Measurements from ENCODE around the gene IRAK3.

IRAK3 gene, protein sequence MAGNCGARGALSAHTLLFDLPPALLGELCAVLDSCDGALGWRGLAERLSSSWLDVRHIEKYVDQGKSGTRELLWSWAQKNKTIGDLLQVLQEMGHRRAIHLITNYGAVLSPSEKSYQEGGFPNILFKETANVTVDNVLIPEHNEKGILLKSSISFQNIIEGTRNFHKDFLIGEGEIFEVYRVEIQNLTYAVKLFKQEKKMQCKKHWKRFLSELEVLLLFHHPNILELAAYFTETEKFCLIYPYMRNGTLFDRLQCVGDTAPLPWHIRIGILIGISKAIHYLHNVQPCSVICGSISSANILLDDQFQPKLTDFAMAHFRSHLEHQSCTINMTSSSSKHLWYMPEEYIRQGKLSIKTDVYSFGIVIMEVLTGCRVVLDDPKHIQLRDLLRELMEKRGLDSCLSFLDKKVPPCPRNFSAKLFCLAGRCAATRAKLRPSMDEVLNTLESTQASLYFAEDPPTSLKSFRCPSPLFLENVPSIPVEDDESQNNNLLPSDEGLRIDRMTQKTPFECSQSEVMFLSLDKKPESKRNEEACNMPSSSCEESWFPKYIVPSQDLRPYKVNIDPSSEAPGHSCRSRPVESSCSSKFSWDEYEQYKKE

DNA sequence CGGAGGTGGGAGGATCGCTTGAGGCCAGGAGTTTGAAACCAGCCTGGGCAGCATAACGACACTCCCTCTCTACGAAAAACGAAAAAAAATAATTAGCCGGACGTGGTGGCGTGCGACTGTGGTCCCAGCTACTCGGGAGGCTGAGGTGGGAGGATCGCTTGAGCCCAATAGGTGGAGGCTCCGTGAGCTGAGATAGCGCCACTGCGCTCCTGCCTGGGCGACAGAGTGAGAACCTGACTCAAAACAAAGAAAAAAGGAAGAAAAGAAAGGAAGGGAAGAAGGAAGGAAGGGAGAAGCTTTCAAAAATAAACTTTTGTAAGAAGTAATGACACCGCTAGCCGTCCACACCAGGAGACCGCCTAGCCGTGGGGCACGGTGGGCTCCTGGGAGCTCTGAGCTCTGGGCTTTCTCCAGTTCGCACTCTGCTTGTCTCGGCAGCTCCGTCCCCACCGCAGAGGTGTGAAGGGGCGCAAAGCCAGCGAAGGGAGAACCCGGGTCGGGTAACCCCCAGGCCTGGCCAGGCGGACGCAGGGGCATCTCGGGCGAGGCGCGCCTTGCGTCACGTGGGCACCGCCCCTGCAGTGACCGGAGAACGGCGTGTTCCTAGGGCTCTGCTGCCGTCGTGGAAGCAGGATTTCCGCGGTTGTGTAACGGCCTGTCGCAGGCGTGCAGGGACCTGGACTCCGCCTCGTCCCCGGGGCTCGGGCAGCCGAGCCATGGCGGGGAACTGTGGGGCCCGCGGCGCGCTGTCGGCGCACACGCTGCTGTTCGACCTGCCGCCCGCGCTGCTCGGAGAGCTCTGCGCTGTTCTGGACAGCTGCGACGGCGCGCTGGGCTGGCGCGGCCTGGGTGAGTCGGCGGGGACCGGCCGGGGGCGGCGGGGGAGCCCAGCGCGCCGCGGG, at the start of gene IRAK3:
TSS of gene IRAK3 (plus strand) at position 631 of the 902 bp plus-strand sequence. CDS start at position 717, 86 bp downstream.
- no peak for DNase-seq (ENCODE audit: low read depth in 2 of 2, low spot score in 1 of 2)

DNA sequence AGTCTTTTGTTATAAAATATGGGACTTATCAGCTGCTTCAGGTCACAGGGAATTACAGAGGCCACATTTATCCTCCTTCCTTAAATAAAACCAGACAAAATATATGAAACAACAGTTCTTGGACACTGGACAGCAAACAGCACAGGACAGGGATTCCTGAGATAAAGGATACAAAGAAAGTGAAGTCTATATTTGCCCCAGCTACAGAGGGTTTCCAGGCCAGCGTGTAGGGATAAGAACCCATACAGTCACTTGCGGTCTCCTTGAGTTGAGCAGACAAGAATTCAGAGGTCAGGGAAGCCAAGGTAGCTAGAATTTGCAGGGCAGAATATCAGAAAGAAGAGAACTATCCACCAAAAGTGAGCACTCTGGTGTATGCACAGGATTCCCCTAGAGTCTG, 49.7 kb upstream of the IRAK3 start:
- no peak for DNase-seq (ENCODE audit: low read depth in 2 of 2, low spot score in 1 of 2)

DNA sequence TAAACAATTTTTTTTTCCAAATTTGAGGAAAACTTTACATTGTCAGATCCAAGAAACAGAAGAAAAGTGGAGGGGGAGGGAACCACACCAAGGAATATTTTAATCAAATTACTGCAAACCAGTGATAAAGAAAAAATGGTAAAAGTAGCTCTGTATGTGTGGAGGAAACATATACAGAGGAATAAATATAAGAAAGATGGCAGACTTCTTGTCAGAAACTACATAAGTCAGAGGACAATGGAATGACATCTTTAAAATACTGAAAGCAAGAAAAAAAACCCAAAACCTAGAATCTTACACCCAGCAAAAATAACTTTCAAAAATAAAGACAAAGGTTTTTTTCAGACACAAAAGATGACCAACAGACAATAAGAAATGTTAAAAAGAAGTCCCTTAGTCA, 48.3 kb upstream of the IRAK3 start:
- no peak for DNase-seq (ENCODE audit: low read depth in 2 of 2, low spot score in 1 of 2)

DNA sequence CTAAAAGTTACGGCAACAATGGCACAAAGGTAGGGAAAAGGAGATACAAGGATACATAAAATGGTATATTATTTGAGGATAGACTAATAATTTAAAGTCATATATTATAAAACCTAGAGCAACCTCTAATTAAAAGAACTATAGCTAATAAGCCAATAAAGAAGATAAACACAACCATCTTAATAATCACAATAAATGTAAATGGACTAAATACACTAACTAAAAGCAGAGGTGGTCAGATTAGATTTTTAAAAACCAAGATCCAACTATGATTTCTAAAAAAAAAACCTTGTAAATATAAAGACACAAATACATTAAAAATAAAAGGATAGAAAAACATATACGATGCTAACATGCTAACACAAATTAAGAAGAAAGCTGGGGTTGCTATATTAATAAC, 47.7 kb upstream of the IRAK3 start:
- no peak for DNase-seq (ENCODE audit: low read depth in 2 of 2, low spot score in 1 of 2)

- DNase-seq (ENCODE audit: low read depth in 2 of 2, low spot score in 1 of 2) = no peak
Observed at GRCh38 chr12:66142826-66143225, 46.2 kb upstream of the IRAK3 start.

DNA sequence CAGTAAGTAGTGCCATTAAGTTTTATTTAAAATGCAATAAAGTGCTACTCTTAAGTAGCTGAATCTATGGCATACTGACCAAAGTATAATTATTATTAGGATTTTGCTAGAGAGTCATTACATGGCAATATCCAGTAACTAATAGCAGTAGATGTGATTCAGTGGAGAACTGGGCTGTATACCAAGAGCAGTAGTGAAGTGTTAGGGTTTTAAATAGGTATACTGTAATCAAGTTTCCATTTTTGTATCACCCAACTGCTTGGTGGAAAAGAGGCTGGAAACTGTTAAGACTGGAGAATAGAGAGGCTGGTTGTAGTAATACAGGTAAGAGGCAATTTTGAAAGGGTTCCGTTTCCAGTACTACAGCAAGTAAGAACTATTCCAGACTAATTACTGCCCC, 45.1 kb upstream of the IRAK3 start:
- no peak for DNase-seq (ENCODE audit: low read depth in 2 of 2, low spot score in 1 of 2)

- no peak for DNase-seq (ENCODE audit: low read depth in 2 of 2, low spot score in 1 of 2)
Observed at GRCh38 chr12:66144791-66145754, 43.9 kb upstream of the IRAK3 start.

- DNase-seq (ENCODE audit: low read depth in 2 of 2, low spot score in 1 of 2) = no peak
Observed at GRCh38 chr12:66149702-66150398, 39.2 kb upstream of the IRAK3 start.

DNA sequence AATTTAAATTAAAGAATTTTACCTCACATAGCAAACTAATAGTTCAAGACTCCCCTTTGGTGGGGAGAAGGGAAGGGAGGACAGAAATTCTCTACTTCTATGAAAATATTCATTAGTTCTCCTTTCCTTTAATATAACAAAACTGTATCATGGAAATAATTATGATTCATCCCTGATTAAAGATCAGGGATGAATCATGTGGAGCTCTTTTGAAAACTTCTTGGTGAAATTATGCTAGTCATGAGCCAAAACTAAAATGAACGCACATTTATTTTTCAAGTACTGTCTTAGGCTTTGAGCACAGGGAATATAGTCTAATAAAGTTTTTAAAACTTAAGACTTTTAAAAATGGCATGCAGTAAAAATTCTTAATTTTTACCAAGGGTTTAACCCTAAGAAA, 36.3 kb upstream of the IRAK3 start:
- DNase-seq (ENCODE audit: low read depth in 2 of 2, low spot score in 1 of 2) = no peak

DNA sequence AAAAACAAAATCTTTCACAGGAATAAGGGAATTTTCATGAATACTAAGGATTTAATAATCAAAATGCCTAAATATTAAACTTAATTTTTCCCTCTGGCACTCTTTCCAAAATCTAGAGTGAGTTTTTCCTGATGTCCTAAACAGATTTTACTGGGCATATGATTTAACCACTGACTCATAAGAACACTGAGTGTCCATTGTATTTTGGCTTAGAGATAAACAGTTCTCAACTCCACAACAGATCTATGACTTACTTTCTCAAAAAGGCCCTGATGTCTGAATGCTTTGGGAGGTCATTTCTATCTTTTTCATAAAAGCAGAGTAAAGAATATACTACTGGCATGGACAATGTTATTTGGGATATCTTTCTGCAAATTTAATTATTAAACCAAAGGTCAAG, 34.2 kb upstream of the IRAK3 start:
- DNase-seq (ENCODE audit: low read depth in 2 of 2, low spot score in 1 of 2) = no peak

- DNase-seq (ENCODE audit: low read depth in 2 of 2, low spot score in 1 of 2) = no peak
Observed at GRCh38 chr12:66156654-66157053, 32.4 kb upstream of the IRAK3 start.

- DNase-seq (ENCODE audit: low read depth in 2 of 2, low spot score in 1 of 2) = no peak
Observed at GRCh38 chr12:66159123-66159522, 29.9 kb upstream of the IRAK3 start.

DNA sequence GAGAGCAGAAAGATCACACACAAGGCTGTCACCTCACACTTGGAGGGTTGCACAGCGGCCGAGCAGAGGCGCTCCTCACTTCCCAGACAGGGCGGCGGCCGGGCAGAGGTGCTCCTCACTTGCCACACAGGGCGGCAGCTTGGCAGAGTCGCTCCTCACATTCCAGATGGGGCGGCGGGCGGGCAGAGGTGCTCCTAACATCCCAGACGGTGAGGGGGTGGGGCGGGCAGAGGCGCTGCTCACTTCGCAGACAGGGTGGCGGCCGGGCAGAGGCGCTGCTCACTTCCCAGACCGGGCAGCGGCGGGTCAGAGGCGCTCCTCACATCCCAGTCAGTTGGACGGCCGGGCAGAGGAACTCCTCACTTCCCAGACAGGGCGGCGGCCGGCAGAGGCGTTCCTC, 28.3 kb upstream of the IRAK3 start:
- no peak for DNase-seq (ENCODE audit: low read depth in 2 of 2, low spot score in 1 of 2)

GRCh38 chr12:66162701-66163100, 26.3 kb upstream of the IRAK3 start:
- DNase-seq (ENCODE audit: low read depth in 2 of 2, low spot score in 1 of 2) = no peak

- no peak for DNase-seq (ENCODE audit: low read depth in 2 of 2, low spot score in 1 of 2)
Observed at GRCh38 chr12:66163289-66163688, 25.7 kb upstream of the IRAK3 start.

DNA sequence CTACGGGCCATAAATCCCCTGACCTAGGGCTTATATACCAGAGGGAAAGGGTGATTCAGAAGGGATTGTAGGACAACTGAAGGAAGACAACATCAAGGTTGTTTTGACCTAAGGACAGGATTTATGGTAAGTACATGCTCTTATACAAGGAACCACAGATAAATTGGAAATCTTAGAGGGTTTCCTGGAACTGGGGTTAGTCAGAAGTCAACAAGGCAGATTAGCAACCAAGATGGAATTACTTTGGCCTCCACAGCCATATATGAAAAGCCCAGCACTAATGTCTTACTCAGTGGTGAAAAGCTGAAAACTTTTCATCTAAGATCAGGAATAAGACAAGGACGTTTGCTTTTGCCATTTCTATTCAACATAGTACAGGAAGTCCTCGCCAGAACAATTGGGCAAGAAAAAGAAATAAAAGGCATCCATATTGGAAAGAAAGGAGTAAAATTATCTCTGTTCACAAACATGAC, 24.6 kb upstream of the IRAK3 start:
- no peak for DNase-seq (ENCODE audit: low read depth in 2 of 2, low spot score in 1 of 2)

DNA sequence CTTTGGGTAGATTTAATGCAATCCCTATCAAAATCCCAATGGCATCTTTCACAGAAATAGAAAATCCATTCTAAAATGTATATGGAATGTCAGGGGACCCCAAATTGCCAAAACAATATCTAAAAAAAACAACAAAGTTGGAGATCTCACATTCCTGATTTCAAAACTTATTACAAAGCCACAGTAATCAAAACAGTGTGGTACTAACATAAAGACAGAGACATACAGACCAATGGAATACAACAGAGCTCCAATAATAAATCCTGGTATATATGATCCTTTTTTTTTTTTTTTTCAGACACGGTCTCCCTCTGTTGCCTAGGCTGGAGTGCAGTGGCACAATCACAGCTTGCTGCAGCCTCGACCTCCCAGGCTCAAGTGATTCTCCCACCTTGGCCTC, 23.9 kb upstream of the IRAK3 start:
- DNase-seq (ENCODE audit: low read depth in 2 of 2, low spot score in 1 of 2) = no peak

GRCh38 chr12:66166561-66166960, 22.5 kb upstream of the IRAK3 start:
- no peak for DNase-seq (ENCODE audit: low read depth in 2 of 2, low spot score in 1 of 2)

- DNase-seq (ENCODE audit: low read depth in 2 of 2, low spot score in 1 of 2) = no peak
Observed at GRCh38 chr12:66168410-66168809, 20.6 kb upstream of the IRAK3 start.
